MG63 (cell line): Measurements from ENCODE around the gene TIMD4. TPM values are rescaled to one million over a fixed set of nuclear protein-coding genes. Genes with fewer than 3 reads are reported as not detected.
"Not testable (repeated sequence)": the region's sequence is repeated elsewhere in the genome, so short reads cannot be mapped to it uniquely, and the experiment has no call there.

ENCODE experiments used
- DNase-seq: peaks from one replicate; pipeline ENCODE4 v3.0.0-alpha.2; 2020
- H3K27me3 ChIP-seq: fragments of 250-450 bp; sonication (Bioruptor Pico); 2 replicates; pipeline ENCODE4 v1.5.1; 2020; ENCODE audit warnings: mild to moderate bottlenecking, moderate library complexity
- H3K36me3 ChIP-seq: fragments of 250-450 bp; sonication (Bioruptor Pico); 2 replicates; pipeline ENCODE4 v1.5.1; 2020; ENCODE audit warnings: mild to moderate bottlenecking, moderate library complexity
- H3K4me3 ChIP-seq: fragments of 250-450 bp; sonication (Bioruptor Pico); 2 replicates; pipeline ENCODE4 v1.5.1; 2020; ENCODE audit warnings: mild to moderate bottlenecking, moderate library complexity
- H3K9me3 ChIP-seq: fragments of 250-450 bp; sonication (Bioruptor Pico); 2 replicates; pipeline ENCODE4 v1.5.1; 2020; ENCODE audit warnings: mild to moderate bottlenecking, moderate library complexity
- total RNA-seq: library from RNA; depleted of rRNA; stranded (reverse); fragments of >200 nt; shearing (Covaris generic); gene quantifications from 2 replicates; pipeline ENCODE4 v1.2.3, GENCODE V29; 2014; ENCODE audit warnings: low replicate concordance; rRNA removed

TIMD4 gene
- not detected in 2 replicates for total RNA-seq

- H3K4me3 ChIP-seq = no peak within 1 kb of the TSS
- no peak for DNase-seq
- no peaks in the 10 kb centered on the region for H3K27me3 ChIP-seq
- no peaks in the 10 kb centered on the region for H3K9me3 ChIP-seq
- no peaks in the 10 kb centered on the region for H3K36me3 ChIP-seq
Measured at GRCh38 chr5:156963125-156963524, at the start of gene TIMD4. Gene TIMD4 (minus strand): TSS chr5:156963226. CDS start chr5:156963198, 28 bp downstream.

DNA sequence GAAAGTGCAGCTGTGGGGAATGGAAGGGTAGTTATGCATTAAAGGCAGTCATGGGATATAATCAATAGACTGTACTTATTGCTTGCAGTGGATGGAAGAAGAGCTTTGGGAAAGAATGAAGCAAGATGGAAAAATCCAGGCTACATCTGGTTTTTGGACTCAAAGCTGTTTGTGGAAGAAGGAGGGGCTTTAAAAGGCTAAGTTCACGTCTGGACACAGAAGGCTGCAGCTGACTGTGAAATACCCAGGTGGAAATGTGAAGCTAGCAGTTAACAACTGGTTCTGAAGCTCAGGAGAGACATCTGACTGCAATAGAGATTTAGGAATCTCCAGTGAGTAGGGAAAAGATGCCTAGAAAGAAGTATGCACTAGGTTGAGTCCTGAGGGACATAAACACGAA, 43.2 kb upstream of the TIMD4 start:
- H3K4me3 ChIP-seq = no peak overlapping the region
- no peaks in the 10 kb centered on the region for H3K36me3 ChIP-seq
- no peaks in the 10 kb centered on the region for H3K9me3 ChIP-seq
- DNase-seq = no peak
- H3K27me3 ChIP-seq = no peaks in the 10 kb centered on the region

DNA sequence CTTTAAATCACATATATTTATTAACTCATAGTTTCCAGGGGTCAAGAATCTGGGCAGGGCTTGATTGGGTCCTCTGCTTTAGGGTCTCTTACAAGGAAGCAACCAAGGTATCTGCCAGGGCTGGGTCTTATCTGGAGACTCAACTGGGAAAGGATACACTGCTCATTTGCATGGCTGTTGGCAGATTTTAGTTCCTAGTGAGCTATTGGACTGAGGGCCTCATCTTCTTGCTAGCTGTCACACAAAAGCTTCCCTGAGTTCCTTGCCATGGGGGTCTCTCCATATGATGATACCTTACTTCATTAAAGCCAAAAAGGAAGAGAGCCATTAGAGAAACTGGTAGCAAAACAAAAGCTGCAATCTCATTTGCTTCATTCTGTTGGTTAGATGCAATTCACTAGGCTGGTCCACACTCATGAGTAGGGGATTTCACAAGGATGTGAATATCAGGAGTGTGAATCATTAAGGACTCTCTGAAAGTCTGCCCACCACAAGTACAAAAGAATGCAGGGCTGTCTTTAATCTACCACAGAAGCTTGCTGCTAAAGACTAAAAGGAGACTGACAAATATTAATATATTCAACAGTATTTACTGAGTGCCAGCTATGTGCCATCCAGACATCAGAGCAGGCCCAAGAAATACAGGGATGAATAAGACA, 42.0 kb upstream of the TIMD4 start:
- DNase-seq = no peak
- no peaks in the 10 kb centered on the region for H3K36me3 ChIP-seq
- H3K9me3 ChIP-seq = peaks cover 2% of the 10 kb centered on the region; the same call in 1 of the 2 replicates
- no peaks in the 10 kb centered on the region for H3K27me3 ChIP-seq
- H3K4me3 ChIP-seq = no peak overlapping the region

DNA sequence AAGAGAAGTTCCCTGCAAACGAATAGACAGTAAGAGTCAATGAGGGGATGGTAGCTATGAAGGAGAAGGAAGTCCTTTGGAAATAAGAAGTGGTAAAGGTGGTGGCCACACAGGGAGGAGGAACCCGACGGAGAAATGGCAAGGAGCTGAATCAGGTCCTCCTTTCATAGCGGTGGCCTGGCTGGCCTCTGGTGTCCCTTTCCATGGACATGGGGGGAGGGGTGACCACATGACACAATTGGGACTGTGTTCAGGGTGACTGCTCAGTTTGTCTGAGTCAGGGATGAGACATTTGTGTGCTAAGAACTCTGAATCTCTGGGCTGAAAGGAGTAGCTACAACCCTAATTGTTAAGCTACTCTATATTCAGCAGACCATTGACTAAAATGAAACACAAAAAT, 28.7 kb upstream of the TIMD4 start:
- no peak overlapping the region for H3K4me3 ChIP-seq
- peaks cover 3% of the 10 kb centered on the region; the same call in 1 of the 2 replicates for H3K27me3 ChIP-seq
- no peak for DNase-seq
- H3K36me3 ChIP-seq = no peaks in the 10 kb centered on the region
- no peaks in the 10 kb centered on the region for H3K9me3 ChIP-seq

- Histone ChIP-seq H3K27me3 (peaks cover 7% of the 10 kb centered on the region; the same call in 1 of the 2 replicates), H3K36me3 (no peaks in the 10 kb centered on the region), H3K9me3 (no peaks in the 10 kb centered on the region), H3K4me3 (no peak overlapping the region)
- no peak for DNase-seq
Measured at GRCh38 chr5:156984064-156984463, 21.0 kb upstream of the TIMD4 start.

- H3K27me3 ChIP-seq = peaks cover 4% of the 10 kb centered on the region; the same call in 1 of the 2 replicates
- H3K9me3 ChIP-seq = no peaks in the 10 kb centered on the region
- no peak for DNase-seq
- no peaks in the 10 kb centered on the region for H3K36me3 ChIP-seq
- H3K4me3 ChIP-seq = no peak overlapping the region
Measured at GRCh38 chr5:156981481-156981880, 18.5 kb upstream of the TIMD4 start.

GRCh38 chr5:156974328-156974727, 11.3 kb upstream of the TIMD4 start:
- DNase-seq = no peak
- no peaks in the 10 kb centered on the region; the same call in 1 of the 2 replicates for H3K9me3 ChIP-seq
- H3K4me3 ChIP-seq = no peak overlapping the region
- no peaks in the 10 kb centered on the region for H3K36me3 ChIP-seq
- no peaks in the 10 kb centered on the region for H3K27me3 ChIP-seq

- DNase-seq = no peak
- Histone ChIP-seq H3K9me3 (no peaks in the 10 kb centered on the region; the same call in 1 of the 2 replicates), H3K4me3 (no peak overlapping the region), H3K36me3 (no peaks in the 10 kb centered on the region), H3K27me3 (no peaks in the 10 kb centered on the region)
Measured at GRCh38 chr5:156971848-156972525, 9.0 kb upstream of the TIMD4 start.

GRCh38 chr5:156971415-156971814, 8.4 kb upstream of the TIMD4 start:
- Histone ChIP-seq H3K4me3 (no peak overlapping the region), H3K9me3 (no peaks in the 10 kb centered on the region; the same call in 1 of the 2 replicates), H3K36me3 (no peaks in the 10 kb centered on the region), H3K27me3 (no peaks in the 10 kb centered on the region)
- DNase-seq = no peak

- H3K9me3 ChIP-seq, DNase-seq, H3K27me3 ChIP-seq, H3K4me3 ChIP-seq, H3K36me3 ChIP-seq: not testable (repeated sequence)
Measured at GRCh38 chr5:156967386-156967785, 4.4 kb upstream of the TIMD4 start.

- no peaks in the 10 kb centered on the region for H3K9me3 ChIP-seq
- no peaks in the 10 kb centered on the region for H3K27me3 ChIP-seq
- H3K4me3 ChIP-seq = no peak overlapping the region
- H3K36me3 ChIP-seq = no peaks in the 10 kb centered on the region
- DNase-seq = no peak
Measured at GRCh38 chr5:156956321-156956720, 6.7 kb downstream of the TIMD4 start.

DNA sequence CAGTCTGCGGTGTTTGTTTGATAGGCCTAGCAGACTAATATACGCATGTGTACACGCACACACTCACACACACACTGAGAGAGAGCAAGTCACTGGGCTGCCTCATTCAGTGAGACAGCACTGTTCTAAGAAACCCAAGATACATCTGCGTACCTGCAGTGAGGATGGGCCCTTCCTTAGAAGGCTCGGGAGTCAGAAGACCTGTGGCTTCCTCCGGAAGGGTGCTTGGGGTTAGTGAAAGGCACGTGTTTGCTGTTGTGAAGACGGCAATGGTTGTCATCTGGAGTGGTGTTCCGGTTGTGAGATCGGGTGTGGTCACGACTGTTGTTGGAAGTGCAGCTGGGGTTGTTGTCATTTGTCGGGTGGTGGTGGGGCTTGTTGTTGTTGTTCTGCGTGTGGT, 11.7 kb downstream of the TIMD4 start:
- no peaks in the 10 kb centered on the region for H3K36me3 ChIP-seq
- H3K27me3 ChIP-seq = no peaks in the 10 kb centered on the region
- H3K9me3 ChIP-seq = no peaks in the 10 kb centered on the region
- no peak overlapping the region for H3K4me3 ChIP-seq
- no peak for DNase-seq

DNA sequence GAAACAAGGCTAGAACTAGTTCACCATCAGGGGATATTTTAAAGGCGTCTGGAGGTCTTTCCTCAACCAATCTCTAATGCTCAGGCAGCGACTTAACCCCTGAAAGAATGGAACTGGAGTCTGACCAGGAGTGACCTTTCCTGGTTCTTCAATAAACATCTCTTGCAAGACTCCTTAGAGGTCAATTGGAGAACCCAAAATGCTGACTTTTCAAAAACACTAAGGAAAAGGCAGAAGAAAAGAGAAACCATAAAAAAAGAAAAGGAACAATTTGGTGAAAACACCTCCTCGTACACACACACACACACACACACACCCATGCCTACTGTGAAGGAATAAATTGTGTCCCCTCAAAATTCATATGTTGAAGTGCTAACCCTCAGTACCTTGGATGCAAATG, 12.3 kb downstream of the TIMD4 start:
- H3K36me3 ChIP-seq = no peaks in the 10 kb centered on the region
- no peaks in the 10 kb centered on the region for H3K27me3 ChIP-seq
- no peaks in the 10 kb centered on the region for H3K9me3 ChIP-seq
- no peak overlapping the region for H3K4me3 ChIP-seq
- no peak for DNase-seq

GRCh38 chr5:156949424-156949823, 13.6 kb downstream of the TIMD4 start:
- H3K9me3 ChIP-seq = no peaks in the 10 kb centered on the region
- no peak overlapping the region for H3K4me3 ChIP-seq
- peaks cover 7% of the 10 kb centered on the region for H3K27me3 ChIP-seq
- H3K36me3 ChIP-seq = no peaks in the 10 kb centered on the region
- DNase-seq = no peak

GRCh38 chr5:156947925-156948324, 15.1 kb downstream of the TIMD4 start:
- Histone ChIP-seq H3K36me3 (no peaks in the 10 kb centered on the region), H3K4me3 (no peak overlapping the region), H3K9me3 (no peaks in the 10 kb centered on the region), H3K27me3 (peaks cover 10% of the 10 kb centered on the region)
- no peak for DNase-seq

- no peak for DNase-seq
- Histone ChIP-seq H3K36me3 (no peaks in the 10 kb centered on the region), H3K27me3 (peaks cover 14% of the 10 kb centered on the region)
Measured at GRCh38 chr5:156942064-156942463, 21.0 kb downstream of the TIMD4 start.

GRCh38 chr5:156940462-156940861, 22.6 kb downstream of the TIMD4 start:
- H3K9me3 ChIP-seq, DNase-seq, H3K4me3 ChIP-seq, H3K36me3 ChIP-seq: not testable (repeated sequence)
- peaks cover 14% of the 10 kb centered on the region for H3K27me3 ChIP-seq

More at GRCh38 chr5:156942064-156942463, 21.0 kb downstream of the TIMD4 start:
- Histone ChIP-seq H3K4me3 (no peak overlapping the region), H3K9me3 (no peaks in the 10 kb centered on the region)

GRCh38 chr5:156936972-156937371, 26.1 kb downstream of the TIMD4 start:
- no peak overlapping the region for H3K4me3 ChIP-seq
- no peaks in the 10 kb centered on the region for H3K9me3 ChIP-seq
- no peak for DNase-seq
- H3K27me3 ChIP-seq = peaks cover 4% of the 10 kb centered on the region
- H3K36me3 ChIP-seq = no peaks in the 10 kb centered on the region
